ENCODE data around the gene ATP9A.

The ATP9A gene

DNA sequence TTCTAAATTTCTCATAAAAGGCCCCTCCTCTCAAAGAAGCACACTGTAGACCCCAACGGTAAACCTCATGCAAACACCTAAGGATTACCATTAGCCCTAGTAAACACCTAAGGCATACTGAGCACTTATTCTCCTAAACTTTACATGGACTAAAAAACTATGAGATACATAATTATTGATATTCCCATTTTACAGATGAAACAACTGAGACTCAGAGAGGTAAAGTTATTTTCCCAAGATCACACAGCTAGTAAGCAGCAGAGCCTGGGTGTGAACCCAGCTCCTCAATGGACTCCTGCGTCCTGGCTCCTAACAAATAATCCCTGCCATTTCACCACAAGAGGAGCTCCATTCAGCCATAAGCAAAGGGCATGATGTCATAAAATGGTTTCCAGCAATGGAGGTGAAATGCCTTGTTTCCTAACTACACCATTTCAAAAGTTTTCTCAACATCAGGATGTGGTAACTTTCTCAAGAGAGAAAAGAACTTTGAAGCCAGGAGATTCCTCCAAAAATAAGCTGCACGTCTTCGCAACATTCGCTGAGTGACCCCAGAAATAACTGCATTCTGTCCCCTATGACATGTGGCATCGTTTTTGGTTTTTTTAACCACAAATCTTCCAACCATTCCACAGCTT lies 4.1 kb downstream of the ATP9A start:
- Histone ChIP-seq H3K79me1 (ENCODE audit: low read depth, low read length) (peaks cover 5% of the 10 kb centered on the region), H3K4me1 (ENCODE audit: control insufficient read depth in 2 of 2, insufficient read depth in 1 of 2, low read depth in 1 of 2, low read length in 2 of 2) (peaks cover 0 to 3% of the 10 kb centered on the region in 2 donors), H3K4me2 (ENCODE audit: insufficient read depth, low read length, poor library complexity, severe bottlenecking) (no peak overlapping the region), H3K27ac (replicated peaks; ENCODE audit: low read length) (no peak overlapping the region), H2AK5ac (ENCODE audit: low read depth, low read length) (no peak overlapping the region), H2BK12ac (ENCODE audit: low read length) (no peak overlapping the region), H4K91ac (ENCODE audit: low read depth, low read length, poor library complexity) (no peak overlapping the region), H3K23ac (ENCODE audit: low read depth, low read length, poor library complexity) (no peak overlapping the region), H4K8ac (ENCODE audit: low read depth, low read length) (no peak overlapping the region), H3K14ac (ENCODE audit: low read length) (no peak overlapping the region), H2BK5ac (ENCODE audit: low read length) (no peak overlapping the region), H2BK15ac (ENCODE audit: low read length) (no peak overlapping the region), H3K9me3 (replicated peaks in 1 of 2; ENCODE audit: control insufficient read depth in 2 of 2, insufficient read depth in 1 of 2, low read depth in 1 of 2, low read length in 2 of 2) (peaks cover 1 to 3% of the 10 kb centered on the region in 2 donors), H3K27me3 (ENCODE audit: control insufficient read depth in 3 of 3, insufficient read depth in 3 of 3, low read depth in 1 of 3, low read length in 3 of 3) (peaks cover 0 to 3% (median 3%) of the 10 kb centered on the region in 3 experiments), H3K36me3 (replicated peaks in 1 of 2; ENCODE audit: control insufficient read depth in 2 of 2, insufficient read depth in 2 of 2, low read length in 2 of 2) (peaks cover 0 to 2% of the 10 kb centered on the region in 2 donors), H3K18ac (ENCODE audit: low read length) (no peak overlapping the region), H2BK120ac (ENCODE audit: low read depth, low read length) (no peak overlapping the region), H3K4me3 (ENCODE audit: low read length in 2 of 2) (no peak overlapping the region), H3K9ac (ENCODE audit: low read depth, low read length, poor library complexity) (no peak overlapping the region), H2AFZ (ENCODE audit: low read length) (no peak overlapping the region), H3K4ac (ENCODE audit: low read length) (no peak overlapping the region)
- no CpG with 5 or more reads among the region's 6 CpGs for WGBS, 2 donors (ENCODE audit: extremely low coverage in 2 of 2, insufficient read length in 2 of 2, insufficient replicate concordance in 1 of 2)
- no peak for DNase-seq (ENCODE audit: low spot score)

DNA sequence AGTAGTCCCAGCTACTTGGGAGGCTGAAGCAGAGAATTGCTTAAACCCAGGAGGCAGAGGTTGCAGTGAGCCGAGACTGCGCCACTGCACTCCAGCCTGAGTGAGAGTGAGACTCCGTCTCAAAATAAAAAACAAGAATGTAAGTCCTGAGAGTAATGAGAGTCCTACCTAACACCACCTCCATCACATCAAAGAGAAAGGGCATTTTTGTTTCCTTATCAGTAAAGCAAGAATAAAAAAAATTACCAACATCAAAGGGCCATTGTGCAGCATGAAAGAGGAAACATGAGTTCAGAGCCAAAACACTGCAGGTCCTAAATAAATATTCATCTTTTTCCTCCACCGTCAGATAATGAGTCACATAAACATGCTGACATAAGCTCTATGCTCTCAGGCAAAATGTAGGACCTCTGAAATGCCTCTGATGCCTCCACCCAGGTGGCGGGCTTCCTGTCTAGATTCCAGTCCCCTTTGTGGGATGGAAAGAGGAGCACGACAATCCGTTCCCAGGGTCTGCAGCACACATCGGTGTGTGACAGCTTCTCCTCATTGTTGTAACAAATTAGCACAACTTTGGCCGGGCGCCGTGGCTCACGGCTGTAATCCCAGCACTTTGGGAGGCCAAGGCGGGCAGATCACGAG lies 7.2 kb downstream of the ATP9A start:
- Histone ChIP-seq H3K4ac (ENCODE audit: low read length) (no peak overlapping the region), H3K9ac (ENCODE audit: low read depth, low read length, poor library complexity) (no peak overlapping the region), H3K4me1 (ENCODE audit: control insufficient read depth in 2 of 2, insufficient read depth in 1 of 2, low read depth in 1 of 2, low read length in 2 of 2) (no peaks in the 10 kb centered on the region), H2BK12ac (ENCODE audit: low read length) (no peak overlapping the region), H3K27me3 (ENCODE audit: control insufficient read depth in 3 of 3, insufficient read depth in 3 of 3, low read depth in 1 of 3, low read length in 3 of 3) (no peaks in the 10 kb centered on the region), H3K4me3 (ENCODE audit: low read length in 2 of 2) (no peak overlapping the region), H2AK5ac (ENCODE audit: low read depth, low read length) (no peak overlapping the region), H3K27ac (replicated peaks; ENCODE audit: low read length) (no peak overlapping the region), H3K79me1 (ENCODE audit: low read depth, low read length) (peaks cover 4% of the 10 kb centered on the region), H2BK120ac (ENCODE audit: low read depth, low read length) (no peak overlapping the region), H3K36me3 (replicated peaks in 1 of 2; ENCODE audit: control insufficient read depth in 2 of 2, insufficient read depth in 2 of 2, low read length in 2 of 2) (peaks cover 0 to 8% of the 10 kb centered on the region in 2 donors), H2BK5ac (ENCODE audit: low read length) (no peak overlapping the region), H2AFZ (ENCODE audit: low read length) (no peak overlapping the region), H3K14ac (ENCODE audit: low read length) (no peak overlapping the region), H4K8ac (ENCODE audit: low read depth, low read length) (no peak overlapping the region), H2BK15ac (ENCODE audit: low read length) (no peak overlapping the region), H3K18ac (ENCODE audit: low read length) (no peak overlapping the region), H3K9me3 (replicated peaks in 1 of 2; ENCODE audit: control insufficient read depth in 2 of 2, insufficient read depth in 1 of 2, low read depth in 1 of 2, low read length in 2 of 2) (peaks cover 0 to 3% of the 10 kb centered on the region in 2 donors), H3K4me2 (ENCODE audit: insufficient read depth, low read length, poor library complexity, severe bottlenecking) (no peak overlapping the region), H3K23ac (ENCODE audit: low read depth, low read length, poor library complexity) (no peak overlapping the region), H4K91ac (ENCODE audit: low read depth, low read length, poor library complexity) (no peak overlapping the region)
- DNase-seq (ENCODE audit: low spot score): no peak
- no CpG with 5 or more reads among the region's 14 CpGs for WGBS, 2 donors (ENCODE audit: extremely low coverage in 2 of 2, insufficient read length in 2 of 2, insufficient replicate concordance in 1 of 2)

DNA sequence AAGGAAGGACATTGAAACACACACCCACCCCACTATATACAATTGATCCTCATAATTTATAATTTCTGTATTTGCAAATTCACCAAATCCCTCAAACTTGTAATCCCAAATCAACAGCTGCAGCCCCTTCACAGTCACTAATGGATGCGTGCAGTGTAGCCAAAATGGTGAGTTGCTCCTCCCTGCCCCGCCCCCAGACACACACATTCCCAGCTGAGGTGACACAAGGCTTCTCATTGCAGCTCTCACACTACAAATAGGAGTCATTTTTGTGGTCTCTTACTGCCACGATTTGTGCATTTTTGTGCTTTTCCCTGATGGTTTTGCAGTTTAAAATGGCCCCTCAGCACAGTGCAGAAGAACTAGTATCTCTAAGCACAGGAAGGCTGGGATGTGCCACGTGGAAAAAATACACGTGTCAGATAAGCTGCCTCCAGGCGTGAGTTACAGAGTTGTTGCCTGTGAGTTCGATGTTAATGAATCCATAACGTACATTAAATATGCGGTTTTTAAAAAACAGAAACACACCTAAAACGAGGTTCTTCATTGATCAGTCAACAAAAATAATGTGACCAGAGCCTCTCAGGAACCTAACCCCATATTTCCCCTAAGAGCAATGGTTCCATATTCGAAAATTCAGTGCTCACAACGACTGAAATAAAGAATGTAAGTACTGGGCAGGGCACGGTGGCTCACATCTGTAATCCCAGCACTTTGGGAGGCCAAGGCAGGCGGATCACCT lies 8.2 kb downstream of the ATP9A start:
- Histone ChIP-seq H3K4ac (ENCODE audit: low read length) (no peak overlapping the region), H3K4me2 (ENCODE audit: insufficient read depth, low read length, poor library complexity, severe bottlenecking) (no peak overlapping the region), H2BK12ac (ENCODE audit: low read length) (no peak overlapping the region), H3K36me3 (replicated peaks in 1 of 2; ENCODE audit: control insufficient read depth in 2 of 2, insufficient read depth in 2 of 2, low read length in 2 of 2) (peaks cover 0 to 8% of the 10 kb centered on the region in 2 donors), H4K91ac (ENCODE audit: low read depth, low read length, poor library complexity) (no peak overlapping the region), H3K18ac (ENCODE audit: low read length) (no peak overlapping the region), H3K23ac (ENCODE audit: low read depth, low read length, poor library complexity) (no peak overlapping the region), H3K27ac (replicated peaks; ENCODE audit: low read length) (no peak overlapping the region), H3K4me3 (ENCODE audit: low read length in 2 of 2) (no peak overlapping the region), H3K9me3 (replicated peaks in 1 of 2; ENCODE audit: control insufficient read depth in 2 of 2, insufficient read depth in 1 of 2, low read depth in 1 of 2, low read length in 2 of 2) (peaks cover 0 to 3% of the 10 kb centered on the region in 2 donors), H2AFZ (ENCODE audit: low read length) (no peak overlapping the region), H3K9ac (ENCODE audit: low read depth, low read length, poor library complexity) (no peak overlapping the region), H3K4me1 (ENCODE audit: control insufficient read depth in 2 of 2, insufficient read depth in 1 of 2, low read depth in 1 of 2, low read length in 2 of 2) (no peaks in the 10 kb centered on the region), H3K27me3 (ENCODE audit: control insufficient read depth in 3 of 3, insufficient read depth in 3 of 3, low read depth in 1 of 3, low read length in 3 of 3) (no peaks in the 10 kb centered on the region), H4K8ac (ENCODE audit: low read depth, low read length) (no peak overlapping the region), H3K14ac (ENCODE audit: low read length) (no peak overlapping the region), H2BK5ac (ENCODE audit: low read length) (no peak overlapping the region), H2BK120ac (ENCODE audit: low read depth, low read length) (no peak overlapping the region), H2AK5ac (ENCODE audit: low read depth, low read length) (no peak overlapping the region), H2BK15ac (ENCODE audit: low read length) (no peak overlapping the region), H3K79me1 (ENCODE audit: low read depth, low read length) (peaks cover 4% of the 10 kb centered on the region)
- no peak for DNase-seq (ENCODE audit: low spot score)
- no CpG with 5 or more reads among the region's 14 CpGs for WGBS, 2 donors (ENCODE audit: extremely low coverage in 2 of 2, insufficient read length in 2 of 2, insufficient replicate concordance in 1 of 2)

GRCh38 chr20:51758978-51759544 lies 9.1 kb downstream of the ATP9A start:
- no peak overlapping the region for H3K18ac ChIP-seq (ENCODE audit: low read length)
- no peak overlapping the region for H2BK5ac ChIP-seq (ENCODE audit: low read length)
- no peak overlapping the region for H3K27ac ChIP-seq (replicated peaks; ENCODE audit: low read length)
- H3K9me3 ChIP-seq (replicated peaks in 1 of 2; ENCODE audit: control insufficient read depth in 2 of 2, insufficient read depth in 1 of 2, low read depth in 1 of 2, low read length in 2 of 2): peaks cover 0 to 3% of the 10 kb centered on the region in 2 donors
- H2AFZ ChIP-seq (ENCODE audit: low read length): no peak overlapping the region
- H3K36me3 ChIP-seq (replicated peaks in 1 of 2; ENCODE audit: control insufficient read depth in 2 of 2, insufficient read depth in 2 of 2, low read length in 2 of 2): peaks cover 0 to 8% of the 10 kb centered on the region in 2 donors
- H3K79me1 ChIP-seq (ENCODE audit: low read depth, low read length): peaks cover 4% of the 10 kb centered on the region
- H3K4me2 ChIP-seq (ENCODE audit: insufficient read depth, low read length, poor library complexity, severe bottlenecking): no peak overlapping the region
- no CpG with 5 or more reads among the region's 12 CpGs for WGBS, 2 donors (ENCODE audit: extremely low coverage in 2 of 2, insufficient read length in 2 of 2, insufficient replicate concordance in 1 of 2)
- peak overlapping the region; percentile 47 for H2BK12ac ChIP-seq (ENCODE audit: low read length)
- no peak overlapping the region for H3K14ac ChIP-seq (ENCODE audit: low read length)
- H4K91ac ChIP-seq (ENCODE audit: low read depth, low read length, poor library complexity): no peak overlapping the region
- no peak overlapping the region for H2BK120ac ChIP-seq (ENCODE audit: low read depth, low read length)
- no peak overlapping the region for H3K9ac ChIP-seq (ENCODE audit: low read depth, low read length, poor library complexity)
- H3K4me3 ChIP-seq (ENCODE audit: low read length in 2 of 2): no peak overlapping the region
- no peaks in the 10 kb centered on the region for H3K27me3 ChIP-seq (ENCODE audit: control insufficient read depth in 3 of 3, insufficient read depth in 3 of 3, low read depth in 1 of 3, low read length in 3 of 3)
- no peak overlapping the region for H3K23ac ChIP-seq (ENCODE audit: low read depth, low read length, poor library complexity)
- H3K4ac ChIP-seq (ENCODE audit: low read length): no peak overlapping the region
- no peaks in the 10 kb centered on the region for H3K4me1 ChIP-seq (ENCODE audit: control insufficient read depth in 2 of 2, insufficient read depth in 1 of 2, low read depth in 1 of 2, low read length in 2 of 2)
- H2AK5ac ChIP-seq (ENCODE audit: low read depth, low read length): no peak overlapping the region
- no peak overlapping the region for H2BK15ac ChIP-seq (ENCODE audit: low read length)
- no peak for DNase-seq (ENCODE audit: low spot score)
- no peak overlapping the region for H4K8ac ChIP-seq (ENCODE audit: low read depth, low read length)
